Stimulated activated CD8-positive, alpha-beta memory T cell treated with anti-CD3 and anti-CD28 coated beads, Interleukin-2, amount 100 ng/mL, for 1 hour (primary cell): ENCODE data around the gene HEXD.
"Not testable (repeated sequence)": the region's sequence is repeated elsewhere in the genome, so short reads cannot be mapped to it uniquely, and the experiment has no call there.

Source experiments
- DNase-seq, 2 donors: peaks; one replicate each; pipeline ENCODE4 v3.0.0-alpha.2; 2020; ENCODE audit warnings: low read depth in 2 of 2

Gene HEXD

DNA sequence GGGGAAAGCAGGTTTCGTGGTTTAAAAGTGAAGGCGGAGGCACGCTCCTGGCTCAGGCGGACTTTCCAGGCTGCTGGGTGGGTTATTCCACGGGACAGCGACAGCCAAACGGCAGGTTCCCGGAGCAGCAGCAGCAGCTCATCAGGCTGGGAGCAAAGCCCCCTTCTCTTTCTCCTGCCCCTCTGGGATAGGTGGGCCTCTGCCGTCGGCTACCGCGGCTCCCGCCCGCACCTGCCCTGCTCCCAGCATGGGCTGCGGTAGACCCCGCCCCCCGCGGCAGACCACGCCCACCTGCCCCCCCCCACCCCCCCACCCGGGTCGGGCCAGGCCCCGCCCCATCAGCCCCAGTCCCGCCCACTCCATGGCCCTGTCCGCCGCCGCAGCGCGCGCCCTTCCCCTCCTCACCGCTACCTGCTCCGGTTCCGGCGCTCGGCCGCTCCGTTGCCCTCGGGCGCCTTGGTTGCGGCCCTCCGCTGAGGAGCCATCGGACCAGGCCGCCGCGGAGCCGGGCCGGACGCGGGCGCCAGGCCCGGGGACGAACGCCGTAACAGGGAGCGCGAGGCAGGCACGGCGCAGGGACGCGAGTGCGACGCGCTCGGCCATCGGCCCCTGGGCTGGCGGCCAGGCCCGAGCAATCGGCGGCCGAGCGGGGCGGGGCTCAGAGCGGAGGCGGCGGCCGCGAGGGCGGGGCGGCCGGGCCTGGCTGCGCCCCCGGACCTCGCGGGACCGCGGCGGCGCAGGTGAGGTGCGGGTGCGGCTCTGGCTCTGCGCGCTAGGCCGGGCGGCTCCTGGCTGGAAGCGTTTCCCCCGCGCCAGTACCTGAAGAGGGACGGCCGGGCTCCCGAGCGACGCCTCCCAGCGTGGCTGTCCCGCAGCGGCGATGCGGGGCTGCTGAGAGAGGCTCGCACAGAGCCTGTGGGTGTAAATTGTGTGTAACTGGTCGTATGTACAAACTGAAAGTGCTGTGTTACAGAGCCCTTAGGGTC, at the start of gene HEXD, which contains the start of gene OGFOD3:
Gene HEXD (plus strand): TSS at position 347 of the 986 bp plus-strand sequence. CDS start 1,453 bp downstream, outside the sequence.
Gene OGFOD3 (minus strand): TSS at position 586 of the 986 bp plus-strand sequence. CDS start 101 bp downstream, at position 485.
- peak; percentile 62 to 72 for DNase-seq

DNA sequence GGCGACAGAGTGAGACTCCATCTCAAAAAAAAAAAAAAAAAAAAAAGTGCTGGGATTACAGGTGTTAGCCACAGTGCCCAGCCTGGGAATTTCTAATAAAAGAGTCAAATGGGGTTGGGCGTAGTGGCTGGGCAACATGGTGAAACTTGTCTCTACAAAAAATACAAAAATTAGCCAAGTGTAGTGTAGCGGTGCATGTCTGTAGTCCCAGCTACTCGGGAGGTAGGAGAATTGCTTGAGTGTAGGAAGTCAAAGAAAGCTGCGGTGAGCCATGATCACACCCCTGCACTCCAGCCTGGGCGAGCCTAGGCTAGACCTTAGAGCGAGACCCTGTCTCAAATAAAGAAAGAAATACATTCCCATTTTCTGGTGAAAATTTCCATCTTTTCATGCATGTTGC, 48.9 kb upstream of the HEXD start:
- no peak for DNase-seq

- DNase-seq: no peak
Observed at GRCh38 chr17:82370471-82371332, 47.4 kb upstream of the HEXD start.

- no peak for DNase-seq
Observed at GRCh38 chr17:82371333-82372248, 46.6 kb upstream of the HEXD start, which contains the start of gene UTS2R. Gene UTS2R, plus strand, starts transcription at chr17:82371765. Its CDS starts 2,560 bp downstream, at chr17:82374325.

DNA sequence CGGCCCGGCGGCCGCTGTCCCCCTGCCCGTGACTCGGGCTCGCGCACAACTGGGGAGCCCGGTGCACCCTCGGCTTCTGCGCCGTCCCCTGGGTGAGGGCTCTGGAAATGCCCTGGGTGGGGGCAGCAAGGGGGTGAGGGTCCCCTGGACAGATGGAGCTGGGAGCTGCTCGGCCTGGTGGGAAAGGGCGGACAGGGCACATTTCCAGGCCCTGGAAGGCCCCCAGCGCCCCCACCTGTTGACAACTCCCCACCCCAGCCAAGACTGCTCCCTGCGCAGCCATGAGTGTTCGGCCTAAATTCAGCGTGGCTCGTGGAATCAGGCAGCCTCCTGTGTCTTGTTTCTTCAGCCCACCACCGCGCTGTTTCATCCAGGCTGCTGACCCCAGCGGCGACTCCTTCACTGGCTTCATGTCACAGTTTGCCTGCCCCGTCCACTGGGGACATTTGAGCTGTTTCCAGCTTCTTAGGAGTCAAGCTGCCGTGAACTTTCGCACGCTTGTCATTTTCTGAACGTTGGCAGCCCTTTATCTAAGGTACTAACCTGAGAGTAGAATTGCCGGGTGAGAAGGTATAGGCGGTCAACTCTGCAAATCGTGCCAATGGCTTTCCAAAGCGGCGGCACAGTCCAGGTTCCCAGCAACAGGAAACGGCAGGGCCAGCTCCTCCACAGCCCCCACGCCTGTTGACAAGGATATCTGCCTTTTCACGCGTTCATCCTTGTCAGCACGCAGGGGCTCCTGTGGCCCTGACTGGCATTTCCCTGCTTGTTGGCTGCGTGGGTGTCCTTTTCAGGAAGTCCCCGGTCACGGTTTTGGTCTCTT, 45.7 kb upstream of the HEXD start:
- DNase-seq: no peak

- DNase-seq: not testable (repeated sequence)
Observed at GRCh38 chr17:82373072-82373452, 45.1 kb upstream of the HEXD start.

GRCh38 chr17:82373731-82374625, 44.2 kb upstream of the HEXD start:
- DNase-seq: no peak

DNA sequence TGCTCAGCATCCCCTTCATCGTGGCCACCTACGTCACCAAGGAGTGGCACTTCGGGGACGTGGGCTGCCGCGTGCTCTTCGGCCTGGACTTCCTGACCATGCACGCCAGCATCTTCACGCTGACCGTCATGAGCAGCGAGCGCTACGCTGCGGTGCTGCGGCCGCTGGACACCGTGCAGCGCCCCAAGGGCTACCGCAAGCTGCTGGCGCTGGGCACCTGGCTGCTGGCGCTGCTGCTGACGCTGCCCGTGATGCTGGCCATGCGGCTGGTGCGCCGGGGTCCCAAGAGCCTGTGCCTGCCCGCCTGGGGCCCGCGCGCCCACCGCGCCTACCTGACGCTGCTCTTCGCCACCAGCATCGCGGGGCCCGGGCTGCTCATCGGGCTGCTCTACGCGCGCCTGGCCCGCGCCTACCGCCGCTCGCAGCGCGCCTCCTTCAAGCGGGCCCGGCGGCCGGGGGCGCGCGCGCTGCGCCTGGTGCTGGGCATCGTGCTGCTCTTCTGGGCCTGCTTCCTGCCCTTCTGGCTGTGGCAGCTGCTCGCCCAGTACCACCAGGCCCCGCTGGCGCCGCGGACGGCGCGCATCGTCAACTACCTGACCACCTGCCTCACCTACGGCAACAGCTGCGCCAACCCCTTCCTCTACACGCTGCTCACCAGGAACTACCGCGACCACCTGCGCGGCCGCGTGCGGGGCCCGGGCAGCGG, 43.4 kb upstream of the HEXD start:
- DNase-seq: no peak

GRCh38 chr17:82375359-82376041, 42.6 kb upstream of the HEXD start:
- DNase-seq: no peak

- DNase-seq: no peak
Observed at GRCh38 chr17:82376042-82376730, 42.0 kb upstream of the HEXD start.

DNA sequence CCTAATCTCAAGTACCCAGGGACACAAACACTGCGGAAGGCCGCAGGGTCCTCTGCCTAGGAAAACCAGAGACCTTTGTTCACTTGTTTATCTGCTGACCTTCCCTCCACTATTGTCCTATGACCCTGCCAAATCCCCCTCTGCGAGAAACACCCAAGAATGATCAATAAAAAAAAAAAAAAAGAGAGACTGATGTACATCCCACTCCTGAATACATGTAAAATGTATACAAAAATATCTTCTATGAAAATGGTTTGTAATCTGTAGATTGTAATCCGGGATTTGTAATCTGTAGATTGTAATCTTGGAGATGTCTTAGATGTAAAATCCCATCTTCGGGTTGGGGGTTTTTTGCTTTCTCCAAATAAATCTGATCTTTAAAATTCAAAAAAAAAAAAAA, 40.9 kb upstream of the HEXD start:
- DNase-seq: not testable (repeated sequence)

- DNase-seq: no peak
Observed at GRCh38 chr17:82377924-82378740, 40.0 kb upstream of the HEXD start.

DNA sequence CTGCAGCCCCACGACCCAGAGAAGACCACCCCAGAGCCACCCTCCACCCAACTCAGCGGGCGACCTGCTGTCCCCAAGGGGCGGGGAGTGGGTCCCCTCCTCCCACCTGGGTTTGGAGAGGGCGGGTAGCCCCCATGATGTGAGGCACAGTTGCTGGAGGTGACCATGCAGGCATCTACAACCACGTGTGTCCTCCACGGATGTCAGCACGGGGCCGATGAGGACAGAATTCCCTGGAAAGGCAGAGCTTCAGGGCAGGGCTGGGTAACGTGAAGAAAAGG, 39.5 kb upstream of the HEXD start:
- no peak for DNase-seq

GRCh38 chr17:82380860-82381702, 37.1 kb upstream of the HEXD start:
- no peak for DNase-seq

DNA sequence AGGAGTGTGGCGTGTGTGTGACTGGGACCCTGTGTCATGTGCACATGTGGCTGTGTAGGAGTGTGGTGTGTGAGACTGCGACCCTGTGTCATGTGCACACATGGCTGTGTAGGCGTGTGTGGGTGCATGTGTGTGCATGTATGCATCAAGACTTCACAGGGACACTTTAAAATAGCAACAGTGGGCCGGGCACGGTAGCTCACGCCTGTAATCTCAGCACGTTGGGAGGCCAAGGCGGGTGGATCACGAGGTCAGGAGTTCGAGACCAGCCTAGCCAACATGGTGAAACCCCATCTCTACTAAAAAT, 36.5 kb upstream of the HEXD start:
- DNase-seq: not testable (repeated sequence)
